GM19324 (cell line): ENCODE data around the gene ACAD9.
"Not testable (repeated sequence)": the region's sequence is repeated elsewhere in the genome, so short reads cannot be mapped to it uniquely, and the experiment has no call there.

Source experiments
- ATAC-seq: cut with Tn5 transposase; IDR thresholded peaks from one replicate; pipeline ENCODE4 v1.9.1; 2021; ENCODE audit warnings: mild to moderate bottlenecking, moderate library complexity; ENCODE audit not compliant: unreplicated experiment, low FRiP score

Gene ACAD9

DNA sequence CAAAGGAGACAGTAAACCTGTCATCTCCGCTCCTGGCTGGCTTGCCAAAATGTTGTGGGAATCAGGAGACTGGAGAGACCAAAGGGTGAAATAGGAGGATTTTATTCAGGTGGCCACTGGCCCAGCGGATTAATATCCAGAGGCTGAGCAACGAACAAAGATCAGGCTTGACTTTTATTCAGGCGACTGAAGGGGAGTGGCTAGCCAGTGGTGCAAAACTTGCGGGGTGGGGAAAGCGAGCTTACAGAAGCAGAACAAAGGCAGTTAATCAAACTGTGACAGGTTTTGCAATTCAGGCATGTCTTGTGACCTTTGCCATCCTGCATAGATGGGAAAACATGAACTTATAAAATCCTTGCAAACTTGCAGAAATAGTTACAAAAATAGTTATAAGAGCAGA, 19.8 kb upstream of the ACAD9 start:
- no peak for ATAC-seq

DNA sequence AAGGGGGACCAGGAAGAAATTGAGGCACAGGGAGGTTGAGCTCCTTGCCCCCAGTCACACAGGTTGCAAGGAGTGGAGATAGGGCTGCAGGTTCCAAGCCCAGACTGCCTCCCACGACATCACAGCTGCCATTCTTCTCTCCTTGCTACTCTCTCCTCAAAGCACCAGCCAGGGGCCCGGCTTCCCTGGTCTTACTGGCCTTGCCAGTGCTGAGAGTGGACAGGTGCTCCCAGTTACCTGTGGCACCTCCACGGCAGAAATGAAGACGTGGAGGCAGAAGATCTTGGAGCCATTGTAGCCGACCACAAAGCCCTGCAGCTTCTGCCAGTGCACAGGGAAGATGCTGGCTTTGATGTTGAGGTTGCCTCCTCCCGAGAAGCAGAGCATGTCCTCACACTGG, 17.9 kb upstream of the ACAD9 start:
- no peak for ATAC-seq

DNA sequence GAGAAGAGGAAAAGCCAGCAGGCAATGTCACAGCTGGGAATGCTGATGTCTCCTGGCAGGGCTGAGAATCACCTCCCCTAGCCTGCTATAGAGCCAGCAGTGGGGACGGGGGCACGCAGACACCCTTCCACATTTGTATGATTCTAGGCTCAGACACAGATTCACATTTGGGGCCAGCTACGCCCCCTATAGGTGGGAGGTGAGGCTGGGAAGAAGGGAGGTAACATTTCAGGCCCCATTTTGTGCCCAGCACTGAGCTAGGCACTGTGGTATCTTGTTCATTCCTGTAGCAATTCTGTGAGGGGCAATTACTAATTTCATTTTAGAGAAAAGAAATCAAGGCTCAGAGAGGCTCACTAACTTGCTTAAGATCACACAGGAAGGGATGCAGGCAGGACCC, 15.9 kb upstream of the ACAD9 start:
- ATAC-seq = no peak

DNA sequence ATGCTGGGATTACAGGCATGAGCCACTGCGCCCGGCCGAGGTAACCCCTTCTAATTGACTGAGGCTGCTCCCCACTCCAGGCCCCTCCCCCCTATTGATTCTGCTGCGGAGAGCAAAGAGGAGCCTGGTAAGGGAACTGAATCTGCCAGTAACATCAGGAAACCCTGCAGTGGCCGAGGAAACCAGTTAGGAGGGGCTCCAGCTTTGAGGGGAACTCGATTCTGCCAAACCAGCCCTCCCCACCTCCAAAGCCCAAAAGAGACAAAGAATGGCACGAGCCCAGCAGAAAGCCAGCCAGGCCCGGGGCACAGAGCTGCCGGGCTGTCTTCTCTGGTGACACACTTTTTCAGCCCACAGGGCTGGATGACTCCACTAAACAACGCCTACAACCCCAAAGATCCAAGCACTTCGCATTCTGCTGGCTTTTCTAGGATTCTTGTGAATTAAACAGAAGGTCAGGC, 15.0 kb upstream of the ACAD9 start:
- ATAC-seq = no peak

DNA sequence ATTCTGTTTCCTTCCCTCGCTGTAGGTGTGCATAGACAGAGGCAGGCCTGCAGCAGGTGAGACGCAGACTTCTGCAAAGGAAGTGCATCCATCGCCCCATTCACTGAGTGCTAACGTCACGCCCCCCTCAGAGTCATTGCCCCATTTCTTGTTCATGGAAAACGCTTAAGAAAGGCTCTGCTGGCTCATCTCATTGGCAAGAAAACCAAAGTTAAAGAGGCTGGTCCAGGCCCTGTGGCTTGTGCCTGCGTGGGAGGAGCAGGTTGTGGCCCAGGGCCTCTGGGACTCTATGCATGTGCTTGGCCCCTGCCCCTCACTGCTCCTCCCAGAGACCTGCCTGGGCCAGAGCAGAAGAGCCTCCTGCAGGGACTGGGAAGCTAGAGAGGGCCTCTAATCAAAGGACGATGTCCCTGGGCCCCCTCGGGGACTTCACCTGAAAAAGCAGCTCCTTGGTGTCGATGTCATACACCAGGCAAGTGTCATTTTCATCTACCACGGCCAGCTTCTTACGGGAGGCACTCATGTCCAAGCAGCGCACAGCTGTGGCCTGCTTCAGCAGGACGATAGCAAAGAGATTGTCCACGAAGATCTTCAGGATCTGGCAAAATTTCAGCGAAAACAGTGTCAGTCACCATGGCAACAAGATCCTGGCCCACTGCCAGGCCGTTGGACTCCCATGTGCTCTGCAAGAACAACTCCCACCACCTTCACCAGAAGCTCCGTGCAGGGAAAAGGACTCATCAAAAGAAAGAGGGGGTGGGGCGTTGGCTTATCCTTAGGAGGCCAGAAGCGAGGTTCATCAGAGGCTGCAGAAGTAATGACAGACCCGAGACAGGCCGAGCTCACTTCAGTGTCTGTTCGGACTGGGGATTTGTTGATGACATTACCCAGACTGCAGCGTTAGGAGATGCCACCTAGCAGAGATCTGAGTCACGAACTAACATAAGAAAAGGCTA, 14.3 kb upstream of the ACAD9 start:
- not testable (repeated sequence) for ATAC-seq

DNA sequence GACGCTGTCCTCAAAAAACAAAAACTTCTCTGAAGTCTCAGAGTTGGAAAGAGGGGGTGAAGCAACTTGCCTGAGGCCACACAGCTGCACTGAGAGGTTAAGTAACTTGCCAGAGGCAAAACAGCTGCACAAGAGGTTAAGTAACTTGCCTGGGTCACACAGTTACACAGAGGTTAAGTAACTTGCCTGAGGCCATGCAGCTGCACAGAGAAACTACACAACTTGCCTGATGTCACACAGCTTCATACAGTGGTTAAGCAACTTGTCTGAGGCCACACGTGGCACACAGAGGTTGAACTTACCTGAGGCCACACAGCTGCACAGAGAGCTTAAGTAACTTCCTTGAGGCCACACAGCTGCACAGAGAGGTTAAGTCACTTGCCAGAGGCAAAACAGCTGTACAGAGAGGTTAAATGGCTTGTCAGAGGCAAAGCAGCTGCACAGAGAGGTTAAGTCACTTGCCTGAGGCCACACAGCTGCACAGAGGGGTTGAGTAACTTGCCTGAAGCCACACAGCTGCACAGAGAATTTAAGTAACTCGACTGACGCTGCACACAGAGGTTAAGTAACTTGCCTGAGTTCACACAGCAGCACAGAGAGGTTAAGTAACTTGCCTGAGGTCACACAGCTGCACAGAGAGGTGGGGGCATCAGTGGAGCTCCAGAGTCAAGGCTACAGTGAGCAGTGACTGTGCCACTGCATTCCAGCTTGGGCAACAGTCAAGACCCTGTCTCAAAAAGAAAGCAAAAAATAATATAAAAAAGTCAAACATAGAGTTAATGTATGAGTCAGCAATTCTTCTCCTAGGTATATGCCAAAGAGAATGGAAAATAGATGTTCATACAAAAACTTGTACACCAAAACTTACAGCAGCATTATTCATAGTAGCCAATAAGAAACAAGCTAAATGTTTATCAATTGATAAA, 12.0 kb upstream of the ACAD9 start:
- no peak for ATAC-seq

DNA sequence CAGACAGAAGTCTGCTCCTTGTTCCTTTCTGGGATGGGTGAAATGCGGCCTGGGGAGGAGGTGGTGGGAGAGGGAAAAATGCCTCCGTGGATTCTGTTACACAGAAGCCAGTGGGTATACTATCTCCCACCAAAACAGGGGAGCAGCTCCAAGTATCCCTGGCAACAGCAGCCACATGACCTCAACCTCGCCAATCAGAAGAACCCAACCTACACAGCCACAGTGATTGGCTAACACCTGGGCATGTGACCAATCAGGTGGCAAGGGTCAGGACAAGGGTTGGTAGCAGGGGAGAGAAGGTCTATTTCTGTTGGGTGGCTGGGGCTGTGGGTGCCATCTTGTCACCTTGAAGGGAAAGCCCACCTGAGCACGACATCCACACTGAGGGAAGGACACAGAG, 9.1 kb upstream of the ACAD9 start:
- no peak for ATAC-seq

DNA sequence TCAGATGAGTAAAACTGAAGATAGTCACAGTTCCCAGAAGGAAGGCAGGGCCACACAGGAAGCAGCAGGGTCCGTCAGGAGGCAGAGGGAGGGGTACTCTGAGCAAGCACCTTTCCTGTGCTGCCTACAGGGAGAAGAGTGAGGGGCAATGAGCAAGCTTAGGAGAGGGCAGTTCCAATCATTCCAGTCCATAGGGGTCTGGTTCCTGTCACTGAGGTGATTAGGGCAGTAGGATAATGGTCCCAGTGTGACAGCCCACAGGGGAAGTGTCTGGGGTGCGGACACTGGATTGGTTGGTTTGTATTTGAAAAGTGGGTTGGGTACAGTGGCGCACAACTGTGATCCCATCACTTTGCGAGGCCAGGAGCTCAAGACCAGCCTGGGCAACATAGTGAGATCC, 7.1 kb upstream of the ACAD9 start:
- no peak for ATAC-seq

DNA sequence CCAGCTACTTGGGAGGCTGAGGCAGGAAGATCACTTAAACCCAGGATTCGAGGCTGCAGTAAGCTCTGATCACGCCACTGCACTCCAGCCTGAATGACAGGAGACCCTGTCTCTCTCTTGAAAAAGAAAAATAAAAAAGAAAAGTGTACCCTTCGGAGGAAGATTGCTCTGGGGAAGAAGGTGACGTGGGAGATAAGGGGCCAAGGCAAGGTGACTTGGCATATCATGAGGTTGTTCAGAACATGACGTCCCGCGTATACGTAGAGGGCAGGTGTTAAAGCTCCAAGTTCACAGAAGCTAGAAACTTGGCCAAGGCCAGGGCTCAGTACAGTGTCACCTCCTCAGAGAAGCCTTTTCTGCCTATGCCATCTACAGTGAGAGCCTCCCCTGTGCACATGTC, 6.7 kb upstream of the ACAD9 start:
- no peak for ATAC-seq

DNA sequence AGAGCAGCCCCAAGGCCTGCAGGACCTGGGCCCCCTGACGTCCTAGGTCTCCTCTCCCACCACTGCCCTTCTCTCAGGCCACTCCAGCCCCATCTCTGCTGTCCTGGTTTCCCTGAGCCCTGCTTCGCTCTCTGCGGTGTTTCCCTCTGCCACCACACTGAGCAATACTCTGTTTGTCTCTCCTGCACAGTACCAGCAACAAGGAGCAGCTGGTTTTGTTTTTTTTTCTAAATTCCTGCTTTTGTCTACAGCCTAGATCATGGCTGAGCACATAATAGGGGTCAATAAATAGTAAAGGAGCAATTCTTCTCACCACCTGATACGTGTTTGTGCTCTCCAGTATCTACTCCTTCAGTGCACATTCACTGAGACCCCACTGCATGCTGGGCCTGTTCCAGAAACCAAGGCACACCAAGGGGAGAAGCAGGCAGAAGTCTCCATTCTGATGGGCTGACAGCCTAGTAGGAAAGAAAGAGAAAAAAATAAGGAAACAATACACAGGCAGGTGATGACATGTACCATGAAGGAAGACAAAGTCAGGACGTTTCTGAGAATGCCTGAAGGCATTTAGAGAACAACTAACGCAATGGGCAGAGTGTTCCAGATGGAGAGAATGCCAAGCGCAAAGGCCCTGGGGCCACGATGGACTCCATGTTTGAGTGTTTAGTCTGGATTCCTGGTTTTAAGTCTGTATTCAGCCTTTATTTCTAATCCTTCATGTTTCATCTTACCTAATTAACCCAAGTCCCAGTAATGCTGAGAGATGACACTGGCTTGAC, 6.0 kb upstream of the ACAD9 start:
- no peak for ATAC-seq

DNA sequence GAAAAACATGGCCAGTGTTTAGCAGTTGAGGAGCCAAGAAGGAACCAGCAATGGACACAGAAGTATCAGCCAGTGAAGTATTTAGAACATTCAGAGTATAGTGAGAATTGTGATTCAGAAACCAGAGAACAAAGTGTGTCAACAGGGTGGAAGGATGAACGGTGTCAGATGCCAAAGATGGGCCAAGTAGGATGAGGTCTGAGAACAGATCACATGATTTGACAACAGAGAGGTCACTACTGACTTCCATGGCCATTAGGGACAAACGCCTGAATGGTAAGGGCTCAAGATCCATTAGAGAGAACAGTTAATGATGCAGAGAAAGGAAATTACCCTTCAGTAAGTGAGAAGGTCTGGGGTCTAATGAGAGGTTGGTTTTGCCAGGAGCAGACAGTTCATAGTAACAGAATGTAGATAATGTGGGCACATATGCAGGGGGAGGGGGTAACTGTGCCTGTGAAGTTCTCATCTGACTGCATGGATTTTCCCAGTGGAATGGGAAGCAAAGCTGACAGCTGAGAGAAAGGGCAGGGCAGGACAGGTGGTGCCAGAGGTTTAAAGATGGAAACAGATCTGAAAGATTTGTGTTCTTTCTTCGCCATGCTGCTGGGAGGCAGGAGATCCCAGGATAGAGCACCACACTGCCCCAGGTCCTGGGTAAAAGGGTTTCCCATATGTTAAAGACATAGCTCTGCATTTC, 4.8 kb upstream of the ACAD9 start:
- no peak for ATAC-seq

DNA sequence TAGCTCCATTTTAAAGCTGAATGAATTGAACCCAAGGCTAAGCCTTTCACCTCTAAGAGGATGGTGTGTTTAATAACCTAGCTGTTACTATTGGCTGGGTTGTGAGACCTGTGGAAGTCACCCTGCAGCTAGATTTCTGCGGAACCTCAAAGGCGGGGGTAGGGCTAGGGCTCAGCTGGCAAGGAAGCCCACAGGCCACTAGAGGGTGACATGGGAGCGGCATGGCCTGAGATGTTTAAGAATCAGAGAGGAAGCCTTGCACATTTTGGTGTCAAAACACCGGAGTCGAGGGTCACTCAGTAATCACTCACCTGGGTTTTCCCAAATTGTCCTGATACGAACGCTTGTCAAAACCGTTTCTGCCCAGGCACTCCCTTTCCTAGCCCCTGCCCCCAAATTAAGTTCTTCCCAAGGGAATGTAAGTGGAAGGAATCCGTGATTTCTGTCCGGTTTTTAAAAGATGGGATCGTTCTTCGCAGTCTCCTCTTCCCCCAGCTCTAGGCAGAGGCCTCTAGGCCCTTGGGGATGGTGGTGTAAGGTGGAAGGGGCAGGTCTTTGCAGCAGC, 3.8 kb upstream of the ACAD9 start:
- ATAC-seq = no peak

DNA sequence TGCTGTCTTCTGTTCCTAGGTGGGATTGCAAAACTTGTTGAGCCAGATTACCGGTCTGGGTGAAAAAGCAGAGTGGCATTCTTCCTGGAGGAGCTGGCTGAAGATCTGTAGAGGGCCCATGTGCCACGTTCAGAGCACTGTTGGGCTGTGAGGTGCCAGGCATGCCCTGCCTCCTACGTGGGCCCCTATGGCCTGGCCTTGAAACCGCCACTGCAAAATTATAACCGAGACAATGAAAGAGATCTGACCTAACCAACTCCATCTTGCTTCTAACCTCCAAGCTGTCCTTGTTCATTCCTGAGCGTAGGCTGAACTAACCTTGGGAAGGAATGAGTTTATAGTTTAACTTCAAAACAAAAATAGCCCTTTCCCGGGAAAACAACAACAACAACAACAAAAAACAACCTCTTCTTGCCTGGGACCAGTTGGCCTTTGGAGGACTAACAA, 1.4 kb upstream of the ACAD9 start:
- no peak for ATAC-seq

DNA sequence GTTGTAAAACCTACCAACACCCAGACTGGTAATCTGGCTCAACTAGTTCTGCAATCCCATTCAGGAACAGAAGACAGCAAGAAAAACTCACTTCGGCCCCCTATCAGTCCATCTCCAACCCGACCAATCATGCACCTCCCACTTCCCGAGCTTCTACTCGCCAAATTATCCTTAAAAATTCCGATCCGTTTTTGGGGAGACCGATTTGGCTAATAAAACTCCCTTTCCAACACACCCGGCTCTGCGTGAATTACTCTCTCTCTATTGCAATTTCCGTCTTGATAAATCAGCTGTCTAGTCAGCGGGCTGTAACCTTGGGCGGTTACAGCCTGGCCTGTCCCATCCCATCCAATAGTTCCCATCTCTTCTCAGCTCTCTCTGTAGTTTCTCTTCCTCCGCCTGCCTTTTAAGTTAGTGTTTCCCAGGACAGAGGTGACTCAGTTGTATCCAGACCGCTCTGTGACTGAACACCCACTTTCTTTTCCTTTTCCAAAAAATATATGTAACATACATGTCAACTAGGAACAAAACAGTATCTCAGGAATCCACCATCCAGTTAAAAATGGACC, 780 bp upstream of the ACAD9 start:
- ATAC-seq = peak; percentile 14

DNA sequence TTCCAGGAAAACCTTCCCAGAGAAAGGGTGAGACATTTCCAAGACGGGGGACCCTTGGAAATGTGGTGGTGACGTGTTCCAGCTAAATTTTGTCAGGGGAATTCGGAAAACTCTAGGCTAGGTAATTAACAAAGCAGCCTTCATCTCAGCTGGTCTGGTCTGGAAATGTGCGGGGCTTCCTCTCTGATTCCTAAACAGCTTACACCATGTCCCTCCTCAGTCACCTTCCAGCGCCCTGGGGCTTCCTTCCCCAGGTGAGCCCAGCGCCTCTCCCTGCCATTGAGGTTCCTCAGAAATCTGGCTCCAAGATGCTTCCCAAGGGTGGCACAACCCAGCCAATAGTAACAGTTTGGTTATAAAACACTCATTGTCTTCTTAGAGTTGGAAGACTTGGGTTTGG, 571 bp downstream of the ACAD9 start:
- ATAC-seq = no peak

DNA sequence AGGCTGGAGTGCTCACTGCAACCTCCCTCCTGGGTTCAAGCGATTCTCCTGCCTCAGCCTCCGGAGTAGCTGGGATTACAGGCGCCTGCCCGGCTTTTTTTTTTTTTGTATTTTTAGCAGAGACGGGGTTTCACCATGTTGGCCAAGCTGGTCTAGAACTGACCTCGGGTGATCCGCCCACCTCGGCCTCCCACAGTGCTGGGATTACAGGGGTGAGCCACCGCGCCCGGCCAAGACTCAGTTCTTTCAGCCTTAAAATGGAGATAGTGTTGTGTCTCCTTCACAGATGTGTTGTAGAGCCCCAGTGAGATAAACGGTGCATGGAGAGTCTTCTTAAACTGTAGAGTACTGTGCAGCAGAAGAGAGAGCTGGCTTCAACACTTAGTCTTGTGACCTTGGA, 1.0 kb downstream of the ACAD9 start:
- ATAC-seq = not testable (repeated sequence)

DNA sequence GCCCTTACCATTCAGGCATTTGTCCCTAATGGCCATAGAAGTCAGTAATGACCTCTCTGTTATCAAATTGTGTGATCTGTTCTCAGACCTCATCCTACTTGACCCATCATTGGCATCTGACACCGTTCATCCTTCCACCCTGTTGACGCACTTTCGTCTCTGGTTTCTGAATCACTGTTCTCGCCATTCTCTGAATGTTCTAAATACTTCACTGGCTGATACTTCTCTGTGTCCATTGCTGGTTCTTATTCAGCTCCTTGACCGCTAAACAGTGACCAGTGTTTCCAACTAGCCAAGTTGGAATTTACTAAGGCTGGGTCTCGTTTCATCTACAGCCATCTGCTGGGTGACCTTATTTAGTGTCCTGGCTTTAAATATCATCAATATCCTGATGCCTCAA, 2.2 kb downstream of the ACAD9 start:
- ATAC-seq = no peak

DNA sequence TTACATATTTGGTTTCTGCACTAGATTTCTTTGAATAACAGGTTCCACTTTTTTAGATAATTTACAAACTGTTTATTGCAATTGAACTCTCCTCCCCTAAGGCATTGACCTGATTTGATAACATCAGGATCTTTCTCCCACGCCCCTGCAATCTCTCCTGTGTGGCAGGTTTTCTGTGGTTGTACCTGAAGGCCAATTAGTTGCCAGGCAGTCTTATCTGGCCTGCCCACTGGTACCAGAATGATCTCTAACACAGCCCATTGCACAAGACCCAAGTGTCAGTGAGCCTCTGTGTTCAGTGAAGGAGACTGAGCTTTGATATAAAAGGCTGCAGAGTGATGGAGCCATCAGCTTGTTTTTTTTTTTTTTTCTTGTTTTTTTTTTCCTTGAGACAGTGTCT, 3.3 kb downstream of the ACAD9 start:
- no peak for ATAC-seq

DNA sequence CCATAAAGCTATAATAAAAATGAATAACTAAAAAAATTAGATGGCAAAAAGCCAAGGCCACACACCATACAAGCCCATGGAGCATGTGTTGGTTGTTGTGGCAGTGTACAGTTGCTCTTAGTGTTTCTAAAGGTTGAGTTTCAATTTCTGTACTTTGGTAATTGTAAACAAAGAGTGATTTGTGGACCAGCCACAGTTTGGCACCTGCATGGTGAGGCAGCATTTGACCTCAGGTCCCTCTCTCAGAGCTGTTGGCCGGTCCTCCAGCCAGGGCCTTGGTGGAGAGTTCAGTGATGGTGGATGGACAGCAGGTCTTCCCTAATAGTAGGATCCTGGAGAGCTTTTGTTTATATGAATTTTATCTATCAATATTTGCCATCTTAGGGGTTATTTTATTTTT, 5.6 kb downstream of the ACAD9 start:
- no peak for ATAC-seq
